B cell (primary cell): Measurements from ENCODE around the gene AP1M2.

ENCODE experiments used
- CTCF ChIP-seq: fragments of 200-600 bp; IDR thresholded peaks from one replicate; pipeline ENCODE4 v1.8.0; 2022; ENCODE audit warnings: antibody characterized with exemption, mild to moderate bottlenecking
- EZH2 ChIP-seq: IDR thresholded peaks from 2 replicates; pipeline ENCODE4 v1.6.1; 2012; ENCODE audit warnings: borderline replicate concordance, low read depth, mild to moderate bottlenecking, moderate library complexity, low read length; ENCODE audit not compliant: insufficient read depth, poor library complexity, severe bottlenecking

- TF ChIP-seq CTCF, result no peak
- no peak for TF ChIP-seq EZH2
These were observed 38.3 kb downstream of the AP1M2 start for GRCh38 chr19:10548746-10549276.
